RWPE1 (cell line): Measurements from ENCODE around the gene SCAP.
A peak's percentile ranks its signal among the peaks of the same experiment; 100 is the strongest.

ENCODE experiments used
- CTCF ChIA-PET: fragments of 350-600 bp; sonication (Branson Sonifier 250); formaldehyde crosslinking; extraction: SDS; loops from one replicate; lab custom pipeline; 2021; lab: Yijun Ruan, JAX
- POLR2A ChIA-PET: fragments of 400-600 bp; formaldehyde crosslinking; extraction: SDS; loops from one replicate; lab custom pipeline; 2020; ENCODE audit warnings: antibody characterized with exemption; ENCODE audit not compliant: low non-redundant PET; lab: Yijun Ruan, JAX
- DNase-seq: peaks from one replicate; pipeline ENCODE4 v3.0.0; 2012; ENCODE audit warnings: low spot score
- H3K27ac ChIP-seq: fragments of 450-650 bp; 2 replicates; pipeline ENCODE4 v1.5.1; 2017
- TF ChIP-seq, protein P1 (sequence below): fragments of 450-650 bp; conservative IDR thresholded peaks from 2 replicates; pipeline ENCODE4 v1.5.1; 2017; ENCODE audit warnings: low read depth, mild to moderate bottlenecking

The SCAP gene

GRCh38 chr3:47406762-47407149 lies 69.0 kb downstream of the SCAP start:
- ChIA-PET POLR2A (no interaction called here), CTCF (no interaction called here)
- DNase-seq: no peak
- H3K27ac ChIP-seq: peak overlapping the region; percentile 82
- TF ChIP-seq, protein P1, sequence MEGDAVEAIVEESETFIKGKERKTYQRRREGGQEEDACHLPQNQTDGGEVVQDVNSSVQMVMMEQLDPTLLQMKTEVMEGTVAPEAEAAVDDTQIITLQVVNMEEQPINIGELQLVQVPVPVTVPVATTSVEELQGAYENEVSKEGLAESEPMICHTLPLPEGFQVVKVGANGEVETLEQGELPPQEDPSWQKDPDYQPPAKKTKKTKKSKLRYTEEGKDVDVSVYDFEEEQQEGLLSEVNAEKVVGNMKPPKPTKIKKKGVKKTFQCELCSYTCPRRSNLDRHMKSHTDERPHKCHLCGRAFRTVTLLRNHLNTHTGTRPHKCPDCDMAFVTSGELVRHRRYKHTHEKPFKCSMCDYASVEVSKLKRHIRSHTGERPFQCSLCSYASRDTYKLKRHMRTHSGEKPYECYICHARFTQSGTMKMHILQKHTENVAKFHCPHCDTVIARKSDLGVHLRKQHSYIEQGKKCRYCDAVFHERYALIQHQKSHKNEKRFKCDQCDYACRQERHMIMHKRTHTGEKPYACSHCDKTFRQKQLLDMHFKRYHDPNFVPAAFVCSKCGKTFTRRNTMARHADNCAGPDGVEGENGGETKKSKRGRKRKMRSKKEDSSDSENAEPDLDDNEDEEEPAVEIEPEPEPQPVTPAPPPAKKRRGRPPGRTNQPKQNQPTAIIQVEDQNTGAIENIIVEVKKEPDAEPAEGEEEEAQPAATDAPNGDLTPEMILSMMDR: no peak

DNA sequence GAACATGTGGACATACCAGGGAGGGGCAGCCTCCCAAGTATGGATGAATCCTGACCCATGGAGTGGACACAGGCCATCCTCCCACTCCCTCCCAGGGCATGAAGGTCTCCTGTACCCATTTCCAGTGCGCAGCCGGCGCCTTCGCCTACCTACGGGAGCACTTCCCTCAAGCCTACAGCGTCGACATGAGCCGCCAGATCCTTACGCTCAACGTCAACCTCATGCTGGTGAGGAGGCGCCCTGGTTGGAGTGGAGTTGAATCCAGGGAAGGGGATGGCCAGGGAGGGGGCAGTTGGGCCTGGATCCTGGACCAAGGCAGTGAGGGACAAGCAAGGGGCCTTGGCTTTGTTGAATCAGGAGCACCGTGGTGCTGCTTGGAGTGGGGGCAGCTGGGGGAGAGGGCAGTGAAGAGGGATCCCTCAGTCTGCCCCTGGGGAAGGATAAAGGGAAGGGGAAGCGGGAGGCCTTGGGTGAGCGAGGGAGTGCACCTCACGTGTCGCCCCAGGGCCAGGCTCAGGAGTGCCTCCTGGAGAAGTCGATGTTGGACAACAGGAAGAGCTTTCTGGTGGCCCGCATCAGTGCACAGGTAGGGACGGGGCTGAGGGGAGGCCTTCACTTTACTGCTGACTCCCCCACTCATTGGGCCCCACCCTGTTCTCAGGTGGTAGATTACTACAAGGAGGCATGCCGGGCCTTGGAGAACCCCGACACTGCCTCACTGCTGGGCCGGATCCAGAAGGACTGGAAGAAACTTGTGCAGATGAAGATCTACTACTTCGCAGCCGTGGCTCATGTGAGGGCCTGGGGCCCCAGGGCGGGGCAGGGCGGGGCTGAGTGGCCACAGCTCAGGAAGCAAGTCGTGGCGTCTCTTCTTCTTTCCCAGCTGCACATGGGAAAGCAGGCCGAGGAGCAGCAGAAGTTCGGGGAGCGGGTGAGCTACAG lies 69.7 kb downstream of the SCAP start:
- POLR2A ChIA-PET: no interaction called here

GRCh38 chr3:47404955-47405790 lies 70.6 kb downstream of the SCAP start:
- CTCF ChIA-PET: interaction anchor here (0.6 to 0.7 kb wide), 2 partner anchors 137 to 681 kb away, joined by 3 read pairs; no protein-coding TSS in a partner anchor
- H3K27ac ChIP-seq: peak overlapping the region; percentile 82
- TF ChIP-seq, protein P1: no peak
- POLR2A ChIA-PET: no interaction called here
- DNase-seq: no peak

More for the DNA sequence above, 69.7 kb downstream of the SCAP start:
- no peak for DNase-seq
- H3K27ac ChIP-seq: peak overlapping the region; percentile 82
- TF ChIP-seq, protein P1: no peak
- CTCF ChIA-PET: interaction anchor here (0.6 kb wide), 1 partner anchor 138 kb away, joined by 3 read pairs; no protein-coding TSS in a partner anchor

DNA sequence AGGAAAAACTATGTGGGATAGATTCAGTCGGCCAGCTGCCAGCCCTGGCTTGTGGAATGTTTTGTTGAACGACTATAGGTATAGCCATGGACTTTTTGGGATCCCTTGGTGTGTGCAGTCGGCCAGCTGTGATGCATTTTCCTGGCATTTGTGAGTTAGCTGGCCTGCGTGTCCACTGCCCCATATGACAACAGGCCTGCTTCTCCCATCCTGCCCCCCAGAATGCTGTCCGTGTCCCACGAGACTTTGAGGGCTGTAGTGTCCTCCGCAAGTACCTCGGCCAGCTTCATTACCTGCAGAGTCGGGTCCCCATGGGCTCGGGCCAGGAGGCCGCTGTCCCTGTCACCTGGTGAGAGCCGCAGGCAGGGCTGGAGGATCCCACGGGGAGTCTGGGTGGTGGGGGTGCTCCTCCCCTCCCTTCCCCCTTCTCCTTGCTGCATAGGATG lies 71.3 kb downstream of the SCAP start:
- DNase-seq: no peak
- TF ChIP-seq, protein P1: no peak
- CTCF ChIA-PET: interaction anchor here (0.7 kb wide), 1 partner anchor 682 kb away, joined by 3 read pairs; no protein-coding TSS in a partner anchor
- POLR2A ChIA-PET: no interaction called here
- H3K27ac ChIP-seq: peak overlapping the region; percentile 82

DNA sequence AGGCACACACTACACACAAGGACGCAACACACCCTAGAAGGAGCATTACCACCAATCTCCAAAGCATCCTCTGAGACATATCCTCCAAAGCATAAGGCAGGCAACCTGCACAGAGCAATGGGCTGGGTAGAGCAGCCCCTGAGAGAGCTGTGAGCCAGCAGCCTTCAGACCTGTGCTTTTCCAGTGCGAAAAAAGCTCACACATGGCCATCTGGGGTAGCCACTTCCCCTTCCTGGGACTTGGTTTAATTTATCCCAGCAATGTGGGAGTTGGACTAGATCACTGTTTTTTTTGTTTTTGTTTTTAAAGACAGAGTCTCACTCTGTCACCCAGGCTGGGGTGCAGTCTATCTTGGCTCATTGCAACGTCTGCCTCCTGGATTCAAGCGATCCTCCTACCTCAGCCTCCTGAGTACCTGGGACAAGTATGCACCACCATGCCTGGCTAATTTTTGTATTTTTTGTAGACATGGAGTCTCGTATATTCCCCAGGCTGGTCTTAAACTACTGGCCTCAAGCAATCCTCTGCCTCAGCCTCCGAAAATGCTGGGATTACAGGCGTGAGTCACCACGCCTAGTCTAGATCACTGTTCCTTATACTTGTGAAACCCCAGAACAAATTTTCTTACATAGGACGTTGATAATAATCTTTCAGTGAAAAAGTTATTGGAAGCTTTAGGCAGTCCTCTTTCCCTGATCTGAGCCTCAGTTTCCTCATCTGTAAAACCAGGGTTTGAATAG lies 76.0 kb downstream of the SCAP start:
- peak overlapping the region; percentile 18; the same call in 1 of the 2 replicates for H3K27ac ChIP-seq
- TF ChIP-seq, protein P1: no peak
- POLR2A ChIA-PET: no interaction called here
- no peak for DNase-seq
- CTCF ChIA-PET: interaction anchor here (0.6 kb wide), 1 partner anchor 28 kb away, joined by 3 read pairs; no protein-coding TSS in a partner anchor
